Epithelial cell of esophagus (primary cell): ENCODE measurements around the gene OSBPL10.

Experiments
- DNase-seq: peaks from one replicate; pipeline ENCODE4 v3.0.0; 2010; ENCODE audit warnings: low read depth
- H3K4me3 ChIP-seq: 2 replicates; pipeline ENCODE4 v1.5.1; 2011; ENCODE audit warnings: mild to moderate bottlenecking, low read length, control low read depth
- TF ChIP-seq, protein P1 (sequence below): IDR thresholded peaks from 2 replicates; pipeline ENCODE4 v1.5.1; 2011; ENCODE audit warnings: low read depth, mild to moderate bottlenecking, low read length, control low read depth, inconsistent platforms; ENCODE audit not compliant: insufficient read depth; ENCODE audit errors: missing control alignments

Gene OSBPL10

DNA sequence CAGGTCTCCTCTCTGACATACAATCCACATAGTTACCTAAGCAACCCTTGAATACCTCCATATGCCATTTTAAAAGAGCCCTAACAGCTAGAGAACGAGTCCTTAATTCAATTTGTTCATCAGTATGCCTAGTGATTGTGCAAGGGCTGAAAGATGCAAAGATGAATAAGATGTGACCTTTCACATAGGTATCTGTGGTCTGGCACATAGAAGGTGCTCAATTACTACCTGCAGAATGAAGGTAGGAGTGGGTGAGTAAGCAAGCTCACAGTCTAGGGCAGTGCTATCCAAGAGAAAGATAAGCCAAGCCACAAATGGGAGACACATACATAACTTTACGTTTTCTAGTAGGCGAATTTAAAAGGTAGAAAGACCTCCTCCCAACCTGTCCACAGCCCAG, 157.9 kb downstream of the OSBPL10 start:
- no peak overlapping the region for H3K4me3 ChIP-seq
- peak; percentile 81 for DNase-seq
- TF ChIP-seq, protein P1, sequence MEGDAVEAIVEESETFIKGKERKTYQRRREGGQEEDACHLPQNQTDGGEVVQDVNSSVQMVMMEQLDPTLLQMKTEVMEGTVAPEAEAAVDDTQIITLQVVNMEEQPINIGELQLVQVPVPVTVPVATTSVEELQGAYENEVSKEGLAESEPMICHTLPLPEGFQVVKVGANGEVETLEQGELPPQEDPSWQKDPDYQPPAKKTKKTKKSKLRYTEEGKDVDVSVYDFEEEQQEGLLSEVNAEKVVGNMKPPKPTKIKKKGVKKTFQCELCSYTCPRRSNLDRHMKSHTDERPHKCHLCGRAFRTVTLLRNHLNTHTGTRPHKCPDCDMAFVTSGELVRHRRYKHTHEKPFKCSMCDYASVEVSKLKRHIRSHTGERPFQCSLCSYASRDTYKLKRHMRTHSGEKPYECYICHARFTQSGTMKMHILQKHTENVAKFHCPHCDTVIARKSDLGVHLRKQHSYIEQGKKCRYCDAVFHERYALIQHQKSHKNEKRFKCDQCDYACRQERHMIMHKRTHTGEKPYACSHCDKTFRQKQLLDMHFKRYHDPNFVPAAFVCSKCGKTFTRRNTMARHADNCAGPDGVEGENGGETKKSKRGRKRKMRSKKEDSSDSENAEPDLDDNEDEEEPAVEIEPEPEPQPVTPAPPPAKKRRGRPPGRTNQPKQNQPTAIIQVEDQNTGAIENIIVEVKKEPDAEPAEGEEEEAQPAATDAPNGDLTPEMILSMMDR: no peak

DNA sequence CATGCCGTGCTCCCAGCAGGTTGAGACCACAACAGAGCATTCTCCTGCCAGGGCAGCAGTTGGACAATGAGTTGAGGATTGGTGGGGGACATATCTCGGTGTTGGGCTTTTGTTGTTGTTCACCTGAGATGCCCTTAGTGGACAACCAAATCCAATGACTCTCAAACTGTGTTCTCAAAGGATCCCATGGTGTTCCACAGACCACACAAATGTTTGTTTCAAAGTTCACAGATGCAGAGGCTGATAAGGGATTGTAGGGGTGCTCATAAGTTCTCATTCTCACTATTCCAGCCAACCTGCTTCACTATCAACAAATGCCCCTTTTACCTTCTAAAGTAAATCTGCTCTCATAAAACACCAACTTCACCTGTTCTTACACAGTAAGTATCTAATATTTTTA, 159.9 kb downstream of the OSBPL10 start:
- H3K4me3 ChIP-seq: no peak overlapping the region
- no peak for DNase-seq
- TF ChIP-seq, protein P1: no peak

DNA sequence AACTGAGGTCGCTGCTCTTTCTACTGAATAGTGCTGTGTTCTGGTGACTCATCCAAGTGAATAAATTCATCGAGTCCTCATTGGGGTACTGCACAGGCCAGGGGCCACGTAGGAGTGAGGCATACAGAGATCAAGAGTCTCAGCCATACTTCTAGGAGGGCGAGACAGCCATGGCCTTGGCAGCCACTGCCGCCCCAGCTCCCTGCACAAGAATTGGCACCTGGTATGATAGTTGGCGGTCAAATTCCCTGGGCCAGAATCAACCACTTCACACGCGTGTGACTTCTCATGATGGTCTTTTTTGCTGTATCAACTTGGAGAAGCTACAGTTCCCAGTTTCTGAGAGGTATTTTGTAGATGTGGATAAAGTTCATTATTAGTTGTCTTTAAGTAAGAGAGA, 161.6 kb downstream of the OSBPL10 start:
- no peak for DNase-seq
- no peak overlapping the region for H3K4me3 ChIP-seq
- TF ChIP-seq, protein P1: no peak

DNA sequence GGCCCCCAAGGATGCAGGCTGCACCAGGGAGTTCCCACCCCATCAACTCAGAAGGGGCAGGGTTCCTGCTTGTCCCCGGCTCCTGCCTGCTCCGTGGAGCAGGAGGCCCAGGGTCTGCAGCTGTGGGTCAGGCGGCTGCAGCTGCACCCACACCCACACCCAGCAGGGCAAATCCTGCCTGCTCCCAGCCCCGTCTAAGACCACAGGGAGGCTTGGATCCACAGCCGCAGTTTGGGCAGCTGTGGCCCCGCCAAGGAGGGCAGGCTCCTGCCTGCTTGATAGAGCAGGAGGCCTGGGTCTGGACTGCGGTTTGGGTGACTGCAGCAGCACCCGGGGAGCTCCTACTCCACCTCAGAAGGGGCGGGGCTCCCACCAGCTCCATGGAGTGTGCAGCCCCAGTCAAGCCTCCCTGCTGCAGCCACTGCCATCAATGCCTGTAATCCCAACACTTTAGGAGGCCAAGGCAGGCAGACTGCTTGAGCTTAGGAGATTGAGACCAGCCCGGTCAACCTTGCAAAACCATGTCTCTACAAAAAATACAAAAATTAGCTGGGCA, 163.6 kb downstream of the OSBPL10 start:
- TF ChIP-seq, protein P1: no peak
- H3K4me3 ChIP-seq: no peak overlapping the region
- DNase-seq: no peak

DNA sequence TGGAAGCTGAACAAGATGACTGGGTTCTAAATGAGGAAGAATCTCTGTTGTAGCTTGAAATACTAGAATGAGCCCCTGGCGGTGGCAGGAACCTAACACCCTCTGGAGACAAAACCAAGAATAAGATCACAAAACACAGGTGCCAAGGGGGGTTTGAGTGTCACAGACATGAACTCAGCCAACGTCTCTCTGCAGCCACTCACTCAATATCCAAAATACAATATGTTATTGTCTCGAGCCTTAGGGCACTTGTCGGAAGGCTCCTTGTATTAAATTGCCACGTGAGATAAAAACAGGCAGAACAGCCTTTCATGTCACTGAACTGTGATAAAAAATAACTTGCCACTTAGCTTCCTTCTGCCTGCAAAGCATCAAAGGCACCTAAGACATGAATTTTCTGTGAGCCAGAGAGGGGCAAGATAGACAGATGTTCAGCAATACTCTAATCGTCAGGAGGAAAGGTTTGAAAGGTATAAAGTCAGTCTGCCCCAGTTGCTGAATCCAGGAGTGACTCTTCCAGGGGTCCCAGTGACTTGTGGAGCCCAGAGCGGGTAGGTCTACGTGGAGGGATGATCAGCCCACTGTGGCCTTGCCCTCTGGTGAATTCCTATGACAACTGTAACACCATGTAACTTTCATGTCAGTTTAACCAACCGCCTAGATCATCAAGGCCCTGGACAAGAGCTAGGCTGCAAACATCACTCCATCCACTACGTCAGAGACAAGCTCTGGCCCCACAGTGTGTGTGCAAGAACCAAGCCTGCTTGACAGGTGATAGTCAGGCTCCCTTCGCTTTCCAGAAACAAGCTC, 165.2 kb downstream of the OSBPL10 start:
- H3K4me3 ChIP-seq: no peak overlapping the region
- no peak for DNase-seq
- TF ChIP-seq, protein P1: peak; percentile 5

DNA sequence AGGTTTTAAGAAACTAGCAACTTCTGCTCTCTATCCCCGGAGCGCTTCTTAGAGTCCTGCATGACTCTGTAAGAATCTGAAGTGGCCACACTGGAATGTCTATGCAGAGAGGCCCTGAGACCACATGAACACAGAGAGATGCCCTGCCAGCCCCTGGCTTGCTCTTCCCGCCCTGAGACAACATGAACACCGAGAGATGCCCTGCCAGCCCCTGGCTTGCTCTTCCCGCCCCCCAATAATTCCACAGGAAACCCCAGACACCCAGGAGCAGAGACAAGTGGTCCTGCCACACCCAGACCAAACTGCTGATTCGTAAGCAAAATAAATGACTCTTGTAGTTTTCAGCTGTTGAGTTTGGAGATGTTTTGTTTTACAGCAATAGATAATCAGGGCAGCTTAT, 166.1 kb downstream of the OSBPL10 start:
- DNase-seq: no peak
- H3K4me3 ChIP-seq: no peak overlapping the region
- TF ChIP-seq, protein P1: no peak
